ENCODE measurements around the gene CHERP. TPM values are rescaled to one million over a fixed set of nuclear protein-coding genes. Genes with fewer than 3 reads are reported as not detected.
A peak's percentile ranks its signal among the peaks of the same experiment; 100 is the strongest.

CHERP gene
- 14.3 and 17.1 TPM in 2 replicates for total RNA-seq (2014; rRNA removed; shearing (Covaris generic))

GRCh38 chr19:16542045-16542909 is at the start of gene CHERP:
Gene CHERP, minus strand, starts transcription at chr19:16542437. Its CDS starts 59 bp downstream, at chr19:16542378.
- Histone ChIP-seq H3K27me3 (ENCODE audit: control insufficient read depth, insufficient read depth, low read length) (no peaks in the 10 kb centered on the region), H3K36me3 (replicated peaks; ENCODE audit: control insufficient read depth, insufficient read depth, low read length) (peaks cover 13% of the 10 kb centered on the region), H3K4me3 (ENCODE audit: insufficient read depth, low read depth, low read length) (peak within 1 kb of the TSS; percentile 97)
- peak; percentile 98 for DNase-seq

GRCh38 chr19:16590876-16591802 is 48.9 kb upstream of the CHERP start:
- Histone ChIP-seq H3K36me3 (replicated peaks; ENCODE audit: control insufficient read depth, insufficient read depth, low read length) (no peaks in the 10 kb centered on the region), H3K4me3 (ENCODE audit: insufficient read depth, low read depth, low read length) (no peak overlapping the region), H3K27me3 (ENCODE audit: control insufficient read depth, insufficient read depth, low read length) (no peaks in the 10 kb centered on the region)
- peak; percentile 34 for DNase-seq

GRCh38 chr19:16589917-16590316 is 47.7 kb upstream of the CHERP start:
- Histone ChIP-seq H3K36me3 (replicated peaks; ENCODE audit: control insufficient read depth, insufficient read depth, low read length) (no peaks in the 10 kb centered on the region), H3K4me3 (ENCODE audit: insufficient read depth, low read depth, low read length) (no peak overlapping the region), H3K27me3 (ENCODE audit: control insufficient read depth, insufficient read depth, low read length) (no peaks in the 10 kb centered on the region)
- DNase-seq: peak; percentile 43

GRCh38 chr19:16588824-16589577 is 46.8 kb upstream of the CHERP start:
- no peaks in the 10 kb centered on the region for H3K27me3 ChIP-seq (ENCODE audit: control insufficient read depth, insufficient read depth, low read length)
- H3K36me3 ChIP-seq (replicated peaks; ENCODE audit: control insufficient read depth, insufficient read depth, low read length): no peaks in the 10 kb centered on the region
- no peak overlapping the region for H3K4me3 ChIP-seq (ENCODE audit: insufficient read depth, low read depth, low read length)
- DNase-seq: peak; percentile 37

- DNase-seq: peak; percentile 65
- no peaks in the 10 kb centered on the region for H3K27me3 ChIP-seq (ENCODE audit: control insufficient read depth, insufficient read depth, low read length)
- no peak overlapping the region for H3K4me3 ChIP-seq (ENCODE audit: insufficient read depth, low read depth, low read length)
- H3K36me3 ChIP-seq (replicated peaks; ENCODE audit: control insufficient read depth, insufficient read depth, low read length): no peaks in the 10 kb centered on the region
These were observed 45.9 kb upstream of the CHERP start for GRCh38 chr19:16587833-16588823.

GRCh38 chr19:16586991-16587832 is 45.0 kb upstream of the CHERP start:
- no peak overlapping the region for H3K4me3 ChIP-seq (ENCODE audit: insufficient read depth, low read depth, low read length)
- no peaks in the 10 kb centered on the region for H3K27me3 ChIP-seq (ENCODE audit: control insufficient read depth, insufficient read depth, low read length)
- H3K36me3 ChIP-seq (replicated peaks; ENCODE audit: control insufficient read depth, insufficient read depth, low read length): no peaks in the 10 kb centered on the region
- no peak for DNase-seq

GRCh38 chr19:16586477-16586871 is 44.2 kb upstream of the CHERP start:
- DNase-seq: no peak
- H3K27me3 ChIP-seq (ENCODE audit: control insufficient read depth, insufficient read depth, low read length): no peaks in the 10 kb centered on the region
- no peaks in the 10 kb centered on the region for H3K36me3 ChIP-seq (replicated peaks; ENCODE audit: control insufficient read depth, insufficient read depth, low read length)
- H3K4me3 ChIP-seq (ENCODE audit: insufficient read depth, low read depth, low read length): no peak overlapping the region

- no peak for DNase-seq
- Histone ChIP-seq H3K36me3 (replicated peaks; ENCODE audit: control insufficient read depth, insufficient read depth, low read length) (no peaks in the 10 kb centered on the region), H3K27me3 (ENCODE audit: control insufficient read depth, insufficient read depth, low read length) (no peaks in the 10 kb centered on the region), H3K4me3 (ENCODE audit: insufficient read depth, low read depth, low read length) (no peak overlapping the region)
These were observed 43.7 kb upstream of the CHERP start for GRCh38 chr19:16585808-16586476.

GRCh38 chr19:16585094-16585801 is 43.0 kb upstream of the CHERP start:
- DNase-seq: no peak
- no peak overlapping the region for H3K4me3 ChIP-seq (ENCODE audit: insufficient read depth, low read depth, low read length)
- H3K27me3 ChIP-seq (ENCODE audit: control insufficient read depth, insufficient read depth, low read length): no peaks in the 10 kb centered on the region
- no peaks in the 10 kb centered on the region for H3K36me3 ChIP-seq (replicated peaks; ENCODE audit: control insufficient read depth, insufficient read depth, low read length)

GRCh38 chr19:16584248-16585093 is 42.2 kb upstream of the CHERP start:
- H3K4me3 ChIP-seq (ENCODE audit: insufficient read depth, low read depth, low read length): no peak overlapping the region
- H3K27me3 ChIP-seq (ENCODE audit: control insufficient read depth, insufficient read depth, low read length): no peaks in the 10 kb centered on the region
- H3K36me3 ChIP-seq (replicated peaks; ENCODE audit: control insufficient read depth, insufficient read depth, low read length): no peaks in the 10 kb centered on the region
- DNase-seq: peak; percentile 92

All from H7 (cell line).